ENCODE data around the gene TMPRSS9.
"Not testable (repeated sequence)": the region's sequence is repeated elsewhere in the genome, so short reads cannot be mapped to it uniquely, and the experiment has no call there.

TMPRSS9 gene

GRCh38 chr19:2391118-2391725, 31.2 kb downstream of the TMPRSS9 start:
- no peak overlapping the region for H3K9ac ChIP-seq (ENCODE audit: low read length)
- H2AFZ ChIP-seq (ENCODE audit: low read depth, low read length) = no peak overlapping the region
- H3K27ac ChIP-seq (ENCODE audit: low read length, poor library complexity, severe bottlenecking) = no peak overlapping the region
- no peaks in the 10 kb centered on the region for H3K79me1 ChIP-seq (replicated peaks; ENCODE audit: low read length, poor library complexity, severe bottlenecking)
- 0% methylated on average over 5 of the region's 10 CpGs for WGBS
- no peak overlapping the region for H2BK5ac ChIP-seq (ENCODE audit: low read depth, low read length, poor library complexity, severe bottlenecking)
- no peak overlapping the region for H3K14ac ChIP-seq (ENCODE audit: low read length in 2 of 2)
- no peak overlapping the region for H2AK5ac ChIP-seq (ENCODE audit: low read length, severe bottlenecking)
- H3K27me3 ChIP-seq (ENCODE audit: control insufficient read depth in 1 of 2, insufficient read depth in 1 of 2, low read length in 2 of 2) = peaks cover 29 to 49% of the 10 kb centered on the region in 2 experiments
- no peak overlapping the region for H3K4ac ChIP-seq (ENCODE audit: low read depth in 1 of 2, low read length in 2 of 2)
- H3K4me2 ChIP-seq (ENCODE audit: low read length, poor library complexity, severe bottlenecking) = no peak overlapping the region
- H3K23ac ChIP-seq (ENCODE audit: low read length in 2 of 2) = no peak overlapping the region
- no peak overlapping the region for H3K4me3 ChIP-seq (ENCODE audit: insufficient read depth in 1 of 2, low read depth in 1 of 2, low read length in 2 of 2)
- H4K91ac ChIP-seq (ENCODE audit: low read length) = no peak overlapping the region
- H2BK120ac ChIP-seq (ENCODE audit: low read depth, low read length) = no peak overlapping the region
- no peaks in the 10 kb centered on the region for H3K9me3 ChIP-seq (ENCODE audit: control insufficient read depth, low read length)
- H2BK12ac ChIP-seq (ENCODE audit: low read length in 2 of 2) = no peak overlapping the region
- DNase-seq = peak; percentile 83
- no peak overlapping the region for H2BK15ac ChIP-seq (ENCODE audit: low read depth, poor library complexity, severe bottlenecking)
- no peak overlapping the region for H3K18ac ChIP-seq (ENCODE audit: low read depth in 1 of 2, low read length in 2 of 2)
- no peak overlapping the region for H4K8ac ChIP-seq (ENCODE audit: low read length)
- H3K36me3 ChIP-seq (ENCODE audit: control insufficient read depth in 1 of 2, insufficient read depth in 2 of 2, low read depth in 1 of 2, low read length in 2 of 2) = no peaks in the 10 kb centered on the region
- peaks cover 3% of the 10 kb centered on the region for H3K4me1 ChIP-seq (ENCODE audit: control insufficient read depth, insufficient read depth, low read depth, low read length)

- Histone ChIP-seq H2BK120ac (ENCODE audit: low read depth, low read length) (no peak overlapping the region), H3K23ac (ENCODE audit: low read length in 2 of 2) (no peak overlapping the region), H3K27ac (ENCODE audit: low read length, poor library complexity, severe bottlenecking) (no peak overlapping the region), H2BK15ac (ENCODE audit: low read depth, poor library complexity, severe bottlenecking) (no peak overlapping the region), H3K79me1 (replicated peaks; ENCODE audit: low read length, poor library complexity, severe bottlenecking) (no peaks in the 10 kb centered on the region), H2BK5ac (ENCODE audit: low read depth, low read length, poor library complexity, severe bottlenecking) (no peak overlapping the region), H3K9ac (ENCODE audit: low read length) (no peak overlapping the region), H3K4me2 (ENCODE audit: low read length, poor library complexity, severe bottlenecking) (no peak overlapping the region), H3K18ac (ENCODE audit: low read depth in 1 of 2, low read length in 2 of 2) (no peak overlapping the region), H2AK5ac (ENCODE audit: low read length, severe bottlenecking) (no peak overlapping the region), H3K27me3 (ENCODE audit: control insufficient read depth in 1 of 2, insufficient read depth in 1 of 2, low read length in 2 of 2) (peaks cover 31 to 52% of the 10 kb centered on the region in 2 experiments), H3K14ac (ENCODE audit: low read length in 2 of 2) (no peak overlapping the region), H3K4me1 (ENCODE audit: control insufficient read depth, insufficient read depth, low read depth, low read length) (peaks cover 3% of the 10 kb centered on the region), H3K4ac (ENCODE audit: low read depth in 1 of 2, low read length in 2 of 2) (no peak overlapping the region), H2AFZ (ENCODE audit: low read depth, low read length) (no peak overlapping the region), H4K8ac (ENCODE audit: low read length) (no peak overlapping the region), H3K4me3 (ENCODE audit: insufficient read depth in 1 of 2, low read depth in 1 of 2, low read length in 2 of 2) (no peak overlapping the region), H2BK12ac (ENCODE audit: low read length in 2 of 2) (no peak overlapping the region), H3K36me3 (ENCODE audit: control insufficient read depth in 1 of 2, insufficient read depth in 2 of 2, low read depth in 1 of 2, low read length in 2 of 2) (no peaks in the 10 kb centered on the region), H3K9me3 (ENCODE audit: control insufficient read depth, low read length) (no peaks in the 10 kb centered on the region), H4K91ac (ENCODE audit: low read length) (no peak overlapping the region)
- WGBS = 65% methylated on average over 7 of the region's 7 CpGs
- DNase-seq = no peak
These were observed 32.3 kb downstream of the TMPRSS9 start for GRCh38 chr19:2392366-2392765.

- not testable (repeated sequence) for H3K9me3 ChIP-seq (ENCODE audit: control insufficient read depth, low read length); H3K36me3 ChIP-seq (ENCODE audit: control insufficient read depth in 1 of 2, insufficient read depth in 2 of 2, low read depth in 1 of 2, low read length in 2 of 2); H3K4me1 ChIP-seq (ENCODE audit: control insufficient read depth, insufficient read depth, low read depth, low read length); H4K8ac ChIP-seq (ENCODE audit: low read length); H3K23ac ChIP-seq (ENCODE audit: low read length in 2 of 2); H2AK5ac ChIP-seq (ENCODE audit: low read length, severe bottlenecking); H2BK120ac ChIP-seq (ENCODE audit: low read depth, low read length); H3K18ac ChIP-seq (ENCODE audit: low read depth in 1 of 2, low read length in 2 of 2); DNase-seq; H2AFZ ChIP-seq (ENCODE audit: low read depth, low read length); H4K91ac ChIP-seq (ENCODE audit: low read length); H2BK12ac ChIP-seq (ENCODE audit: low read length in 2 of 2); H3K4ac ChIP-seq (ENCODE audit: low read depth in 1 of 2, low read length in 2 of 2); H3K27ac ChIP-seq (ENCODE audit: low read length, poor library complexity, severe bottlenecking); H3K9ac ChIP-seq (ENCODE audit: low read length); H2BK15ac ChIP-seq (ENCODE audit: low read depth, poor library complexity, severe bottlenecking); H3K79me1 ChIP-seq (replicated peaks; ENCODE audit: low read length, poor library complexity, severe bottlenecking); H3K14ac ChIP-seq (ENCODE audit: low read length in 2 of 2); H3K4me2 ChIP-seq (ENCODE audit: low read length, poor library complexity, severe bottlenecking); H3K4me3 ChIP-seq (ENCODE audit: insufficient read depth in 1 of 2, low read depth in 1 of 2, low read length in 2 of 2); H2BK5ac ChIP-seq (ENCODE audit: low read depth, low read length, poor library complexity, severe bottlenecking)
- peaks cover 26 to 46% of the 10 kb centered on the region in 2 experiments for H3K27me3 ChIP-seq (ENCODE audit: control insufficient read depth in 1 of 2, insufficient read depth in 1 of 2, low read length in 2 of 2)
- WGBS = 92% methylated on average over 8 of the region's 8 CpGs
These were observed 32.8 kb downstream of the TMPRSS9 start for GRCh38 chr19:2392899-2393298.

- no peak overlapping the region for H4K91ac ChIP-seq (ENCODE audit: low read length)
- no peak overlapping the region for H3K18ac ChIP-seq (ENCODE audit: low read depth in 1 of 2, low read length in 2 of 2)
- no peak overlapping the region for H4K8ac ChIP-seq (ENCODE audit: low read length)
- peaks cover 3% of the 10 kb centered on the region for H3K4me1 ChIP-seq (ENCODE audit: control insufficient read depth, insufficient read depth, low read depth, low read length)
- H3K23ac ChIP-seq (ENCODE audit: low read length in 2 of 2) = no peak overlapping the region
- H3K27me3 ChIP-seq (ENCODE audit: control insufficient read depth in 1 of 2, insufficient read depth in 1 of 2, low read length in 2 of 2) = peaks cover 18 to 41% of the 10 kb centered on the region in 2 experiments
- no peak overlapping the region for H3K4me3 ChIP-seq (ENCODE audit: insufficient read depth in 1 of 2, low read depth in 1 of 2, low read length in 2 of 2)
- no peak overlapping the region for H3K4me2 ChIP-seq (ENCODE audit: low read length, poor library complexity, severe bottlenecking)
- 76% methylated on average over 6 of the region's 8 CpGs for WGBS
- H3K36me3 ChIP-seq (ENCODE audit: control insufficient read depth in 1 of 2, insufficient read depth in 2 of 2, low read depth in 1 of 2, low read length in 2 of 2) = no peaks in the 10 kb centered on the region
- H2AK5ac ChIP-seq (ENCODE audit: low read length, severe bottlenecking) = no peak overlapping the region
- no peak overlapping the region for H2BK120ac ChIP-seq (ENCODE audit: low read depth, low read length)
- H3K9me3 ChIP-seq (ENCODE audit: control insufficient read depth, low read length) = no peaks in the 10 kb centered on the region
- no peak overlapping the region for H2BK15ac ChIP-seq (ENCODE audit: low read depth, poor library complexity, severe bottlenecking)
- no peaks in the 10 kb centered on the region for H3K79me1 ChIP-seq (replicated peaks; ENCODE audit: low read length, poor library complexity, severe bottlenecking)
- H2BK5ac ChIP-seq (ENCODE audit: low read depth, low read length, poor library complexity, severe bottlenecking) = no peak overlapping the region
- H2BK12ac ChIP-seq (ENCODE audit: low read length in 2 of 2) = no peak overlapping the region
- no peak overlapping the region for H3K4ac ChIP-seq (ENCODE audit: low read depth in 1 of 2, low read length in 2 of 2)
- no peak for DNase-seq
- no peak overlapping the region for H2AFZ ChIP-seq (ENCODE audit: low read depth, low read length)
- no peak overlapping the region for H3K27ac ChIP-seq (ENCODE audit: low read length, poor library complexity, severe bottlenecking)
- no peak overlapping the region for H3K9ac ChIP-seq (ENCODE audit: low read length)
- peak overlapping the region in 1 of 2 experiments; percentile 26 for H3K14ac ChIP-seq (ENCODE audit: low read length in 2 of 2)
These were observed 34.0 kb downstream of the TMPRSS9 start for GRCh38 chr19:2394054-2394441.

Data from mesenchymal stem cell (in vitro differentiated cells and primary cell).